IMR-90 (cell line): ENCODE measurements around the gene MROH7. TPM values are rescaled to one million over a fixed set of nuclear protein-coding genes. Genes with fewer than 3 reads are reported as not detected.

Experiments
- ATAC-seq: fragments of 200-7000 bp; cut with Tn5 transposase; 2 replicates; pipeline ENCODE4 v1.9.1; 2020; ENCODE audit warnings: low read depth, mild to moderate bottlenecking, moderate library complexity
- BruUV-seq: library from RNA; stranded (reverse); fragments of 400-500 nt; replicated peaks from 2 replicates; lab custom pipeline; 2021; lab: Mats Ljungman, UMichigan
- CTCF ChIA-PET: fragments of 300-600 bp; formaldehyde crosslinking; extraction: SDS; loops from one replicate; lab custom pipeline; 2021; ENCODE audit warnings: antibody characterized with exemption; lab: Yijun Ruan, JAX
- POLR2A ChIA-PET: fragments of 300-600 bp; sonication (Branson Sonifier 250); formaldehyde crosslinking; loops from one replicate; lab custom pipeline; 2022; ENCODE audit warnings: antibody characterized with exemption; ENCODE audit not compliant: unreplicated experiment; lab: Charles Lee
- DNase-seq: peaks from one replicate; pipeline ENCODE4 v3.0.0; 2013
- H2AFZ ChIP-seq: replicated peaks from 2 replicates; pipeline ENCODE3; 2013; ENCODE audit warnings: low read length, mild to moderate bottlenecking; ENCODE audit not compliant: poor library complexity
- H2AK5ac ChIP-seq: 2 replicates; pipeline ENCODE4 v1.6.1; 2013; ENCODE audit warnings: low read depth, low read length, inconsistent platforms
- H2AK9ac ChIP-seq: replicated peaks from 2 replicates; pipeline ENCODE3; 2013; ENCODE audit warnings: mild to moderate bottlenecking, low read depth, low read length, moderate library complexity; ENCODE audit not compliant: poor library complexity
- H2BK120ac ChIP-seq: 2 replicates; pipeline ENCODE4 v1.6.1; 2013; ENCODE audit warnings: low read depth, low read length, inconsistent platforms
- H2BK15ac ChIP-seq: 3 replicates; pipeline ENCODE4 v1.6.1; 2013; ENCODE audit warnings: low read depth, low read length, inconsistent platforms
- H2BK20ac ChIP-seq: 2 replicates; pipeline ENCODE4 v1.6.1; 2013; ENCODE audit warnings: low read depth, mild to moderate bottlenecking, inconsistent platforms, low read length, moderate library complexity
- H2BK5ac ChIP-seq: 2 replicates; pipeline ENCODE4 v1.6.1; 2013; ENCODE audit warnings: mild to moderate bottlenecking, low read depth, low read length, inconsistent platforms; ENCODE audit not compliant: poor library complexity, severe bottlenecking
- H3K14ac ChIP-seq: replicated peaks from 2 replicates; pipeline ENCODE4 v1.6.1; 2013; ENCODE audit warnings: low read depth, low read length, inconsistent platforms
- H3K18ac ChIP-seq: 2 replicates; pipeline ENCODE4 v1.6.1; 2013; ENCODE audit warnings: low read depth, low read length, control low read depth
- H3K23ac ChIP-seq: 2 replicates; pipeline ENCODE4 v1.6.1; 2013; ENCODE audit warnings: low read depth, low read length, inconsistent platforms
- H3K27ac ChIP-seq: 2 replicates; pipeline ENCODE4 v1.5.1; 2013; ENCODE audit warnings: mild to moderate bottlenecking, control low read depth, low read length; ENCODE audit not compliant: insufficient read depth
- H3K27me3 ChIP-seq: 2 replicates; pipeline ENCODE4 v1.6.1; 2013; ENCODE audit warnings: low read length; ENCODE audit not compliant: control insufficient read depth, insufficient read depth
- H3K36me3 ChIP-seq: 2 replicates; pipeline ENCODE4 v1.6.1; 2013; ENCODE audit warnings: low read length, mixed read lengths; ENCODE audit not compliant: control insufficient read depth, insufficient read depth
- H3K4ac ChIP-seq: 2 replicates; pipeline ENCODE4 v1.6.1; 2013; ENCODE audit warnings: low read depth, low read length, inconsistent platforms
- H3K4me1 ChIP-seq: 2 replicates; pipeline ENCODE4 v1.6.1; 2013; ENCODE audit warnings: low read length, mixed read lengths; ENCODE audit not compliant: control insufficient read depth, insufficient read depth
- H3K4me2 ChIP-seq: 2 replicates; pipeline ENCODE4 v1.6.1; 2013; ENCODE audit warnings: low read depth, mild to moderate bottlenecking, control low read depth, low read length, moderate library complexity
- H3K4me3 ChIP-seq: 2 replicates; pipeline ENCODE4 v1.5.1; 2013; ENCODE audit warnings: low read depth, mild to moderate bottlenecking, control low read depth, low read length, moderate library complexity; ENCODE audit not compliant: insufficient read depth
- H3K56ac ChIP-seq: 2 replicates; pipeline ENCODE4 v1.6.1; 2013; ENCODE audit warnings: low read length, inconsistent platforms; ENCODE audit not compliant: insufficient read depth; ENCODE audit errors: extremely low read depth
- H3K79me1 ChIP-seq, 2 experiments: 2 replicates each; pipeline ENCODE4 v1.6.1; 2013; ENCODE audit warnings: low read length in 2 of 2, inconsistent platforms in 1 of 2, low read depth in 1 of 2
- H3K9ac ChIP-seq: 2 replicates; pipeline ENCODE4 v1.6.1; 2013; ENCODE audit warnings: low read depth, low read length, control low read depth
- H3K9me1 ChIP-seq: 2 replicates; pipeline ENCODE4 v1.6.1; 2013; ENCODE audit warnings: low read length, inconsistent platforms; ENCODE audit not compliant: insufficient read depth
- H3K9me3 ChIP-seq: 2 replicates; pipeline ENCODE4 v1.6.1; 2013; ENCODE audit warnings: low read length; ENCODE audit not compliant: control insufficient read depth, insufficient read depth
- H4K20me1 ChIP-seq: 2 replicates; pipeline ENCODE4 v1.6.1; 2013; ENCODE audit warnings: low read length, inconsistent platforms; ENCODE audit not compliant: insufficient read depth
- H4K5ac ChIP-seq: 2 replicates; pipeline ENCODE4 v1.6.1; 2013; ENCODE audit warnings: mild to moderate bottlenecking, low read depth, low read length, control low read depth
- H4K8ac ChIP-seq, 2 experiments: 2 replicates each; pipeline ENCODE4 v1.6.1; 2013; ENCODE audit warnings: low read depth in 2 of 2, low read length in 2 of 2, control low read depth in 1 of 2, inconsistent platforms in 1 of 2
- H4K91ac ChIP-seq: 2 replicates; pipeline ENCODE4 v1.6.1; 2013; ENCODE audit warnings: low read depth, low read length, inconsistent platforms; ENCODE audit not compliant: insufficient read depth
- BHLHE40 ChIP-seq: fragments of 150-350 bp; IDR thresholded peaks from 2 replicates; pipeline ENCODE4 v1.6.1; 2016; ENCODE audit warnings: mild to moderate bottlenecking, low read depth, low read length
- FOS ChIP-seq: fragments of 150-350 bp; IDR thresholded peaks from 2 replicates; pipeline ENCODE4 v1.6.1; 2016; ENCODE audit warnings: low read depth, low read length
- MAFK ChIP-seq: IDR thresholded peaks from 2 replicates; pipeline ENCODE4 v1.6.1; 2012; ENCODE audit warnings: low read depth, low read length, improper control_type of control experiment
- MAZ ChIP-seq: IDR thresholded peaks from 2 replicates; pipeline ENCODE4 v1.6.1; 2012; ENCODE audit warnings: low read depth, mild to moderate bottlenecking, low read length, improper control_type of control experiment, moderate library complexity, borderline replicate concordance
- MXI1 ChIP-seq: IDR thresholded peaks from 2 replicates; pipeline ENCODE4 v1.6.1; 2012; ENCODE audit warnings: low read depth, mild to moderate bottlenecking, low read length, moderate library complexity, borderline replicate concordance
- NFE2L2 ChIP-seq: fragments of 150-350 bp; IDR thresholded peaks from 2 replicates; pipeline ENCODE4 v1.6.1; 2016; ENCODE audit warnings: low read depth, mild to moderate bottlenecking, low read length
- POLR2A ChIP-seq: IDR thresholded peaks from 2 replicates; pipeline ENCODE4 v1.6.1; 2012; ENCODE audit warnings: mild to moderate bottlenecking, low read depth, low read length
- RAD21 ChIP-seq: IDR thresholded peaks from 2 replicates; pipeline ENCODE4 v1.6.1; 2012; ENCODE audit warnings: low read length, improper control_type of control experiment
- RCOR1 ChIP-seq: IDR thresholded peaks from 2 replicates; pipeline ENCODE4 v1.6.1; 2012; ENCODE audit warnings: mild to moderate bottlenecking, low read length, improper control_type of control experiment; ENCODE audit not compliant: insufficient replicate concordance
- RFX5 ChIP-seq: IDR thresholded peaks from 2 replicates; pipeline ENCODE4 v1.8.0; 2012; ENCODE audit warnings: low read depth, mild to moderate bottlenecking, low read length, moderate library complexity
- SMC3 ChIP-seq: fragments of 150-350 bp; IDR thresholded peaks from 2 replicates; pipeline ENCODE4 v1.6.1; 2016; ENCODE audit warnings: low read depth, mild to moderate bottlenecking, antibody characterized with exemption, low read length, moderate library complexity
- USF2 ChIP-seq: fragments of 150-350 bp; IDR thresholded peaks from 2 replicates; pipeline ENCODE4 v1.6.1; 2017; ENCODE audit warnings: mild to moderate bottlenecking, antibody characterized with exemption, low read length, low read depth
- WGBS, 2 experiments: methylation state at CpG; one replicate each; pipeline versions ENCODE4 v1.1.5 to v1.1.7; 2013; ENCODE audit warnings: missing lambda C conversion rate in 2 of 2; ENCODE audit not compliant: insufficient read length in 1 of 2; ENCODE audit errors: extremely low coverage in 2 of 2; 5-methylcytosine and 5-hydroxymethylcytosine counted together
- dilution Hi-C: fragments of 300-500 bp; cut with HindIII; formaldehyde crosslinking; loops from one replicate; pipeline ENCODE4 v1.14.3; 2018; ENCODE audit warnings: low sequenced_read_pairs; ENCODE audit not compliant: unreplicated experiment
- in situ Hi-C: fragments of 300-500 bp; cut with MboI; formaldehyde crosslinking; loops from 3 replicates; pipeline ENCODE4 v1.14.3; 2019; ENCODE audit warnings: low sequenced_read_pairs, inconsistent platforms, mixed read lengths
- intact Hi-C: fragments of 100-400 bp; cut with micrococcal nuclease; formaldehyde crosslinking; loops from 2 replicates; pipeline ENCODE4 v1.10.0; 2022
- polyA plus RNA-seq, 3 experiments: library from polyadenylated mRNA; depleted of rRNA; stranded (reverse); fragments of >200 nt; gene quantifications; 2 replicates each; pipeline ENCODE4 v1.2.3, GENCODE V29; 2012; ENCODE audit warnings: low replicate concordance in 1 of 3
- total RNA-seq: library from RNA; depleted of rRNA; stranded (reverse); fragments of >200 nt; gene quantifications from 2 replicates; pipeline ENCODE4 v1.2.3, GENCODE V29; 2012
- TF ChIP-seq, protein P1 (sequence below): conservative IDR thresholded peaks from 2 replicates; pipeline ENCODE4 v1.5.1; 2012; ENCODE audit warnings: mild to moderate bottlenecking, low read depth, low read length, improper control_type of control experiment
- TF ChIP-seq, protein P2 (sequence below): fragments of 150-350 bp; IDR thresholded peaks from 2 replicates; pipeline ENCODE4 v1.6.1; 2016; ENCODE audit warnings: low read depth, mild to moderate bottlenecking, low read length, moderate library complexity, borderline replicate concordance

Gene MROH7
- total and polyA plus RNA-seq, 2 of the 4 experiments (the other 2 are of a cell fraction) = not detected

DNA sequence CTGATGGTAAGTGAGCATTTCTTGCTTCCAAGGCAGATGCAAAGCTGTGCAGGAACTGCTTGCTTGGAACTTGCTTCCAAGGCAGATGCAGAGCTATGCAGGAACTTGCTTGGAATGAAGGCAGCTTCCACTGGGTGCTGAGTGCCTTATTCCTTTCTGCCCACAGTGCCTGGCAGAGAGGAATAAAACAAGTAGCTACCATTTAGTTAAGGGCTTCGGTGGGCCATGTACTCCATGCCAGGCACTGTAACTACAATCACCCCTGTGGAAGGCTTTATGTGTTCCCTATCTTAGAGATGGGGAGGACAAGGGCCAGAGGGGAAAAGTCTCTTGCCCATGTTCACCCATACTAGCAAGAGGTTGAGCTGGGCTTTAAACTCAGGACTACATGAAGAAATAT, 8.3 kb downstream of the MROH7 start (continued):
- TF ChIP-seq SMC3 (no peak), BHLHE40 (no peak), MXI1 (no peak), RCOR1 (no peak), RFX5 (no peak), POLR2A (no peak)

- dilution Hi-C loops (no loop called here), intact Hi-C loops (no loop called here), in situ Hi-C loops (no loop called here)
- no peak overlapping the region for H3K27ac ChIP-seq
- H2BK15ac ChIP-seq = no peak overlapping the region
- ATAC-seq = no peak
- 33% methylated on average over 2 of the region's 3 CpGs; no CpG with 5 or more reads in 1 of the 2 experiments for WGBS, 2 experiments
- no peaks in the 10 kb centered on the region for H3K4me1 ChIP-seq
- H2BK120ac ChIP-seq = no peak overlapping the region
- no peaks in the 10 kb centered on the region for H3K9me3 ChIP-seq
- no peak overlapping the region for H4K5ac ChIP-seq
- no peak for DNase-seq
- no peak overlapping the region for H2AFZ ChIP-seq
- H2AK5ac ChIP-seq = no peak overlapping the region
- H4K8ac ChIP-seq = no peak overlapping the region
- H3K14ac ChIP-seq = no peak overlapping the region
- CTCF ChIA-PET = no interaction called here
- H4K91ac ChIP-seq = no peak overlapping the region
- no peak overlapping the region for H3K56ac ChIP-seq
- POLR2A ChIA-PET = no interaction called here
- H3K4ac ChIP-seq = no peak overlapping the region
- H3K23ac ChIP-seq = no peak overlapping the region
- H3K36me3 ChIP-seq = no peaks in the 10 kb centered on the region
- H3K9ac ChIP-seq = no peak overlapping the region
- no peak overlapping the region for H2BK20ac ChIP-seq
- H2AK9ac ChIP-seq = no peak overlapping the region
- no peak overlapping the region for H2BK5ac ChIP-seq
- no peak overlapping the region for H3K4me3 ChIP-seq
- H3K4me2 ChIP-seq = no peak overlapping the region
- no peaks in the 10 kb centered on the region for H3K79me1 ChIP-seq
- no peaks in the 10 kb centered on the region for H4K20me1 ChIP-seq
- peaks cover 36% of the 10 kb centered on the region for H3K27me3 ChIP-seq
- no TSS peak for BruUV-seq
- no peaks in the 10 kb centered on the region for H3K9me1 ChIP-seq
- no peak overlapping the region for H3K18ac ChIP-seq
- TF ChIP-seq FOS = no peak
- no peak for TF ChIP-seq POLR2A
- no peak for TF ChIP-seq MAZ
- TF ChIP-seq RAD21 = no peak
- TF ChIP-seq NFE2L2 = no peak
- no peak for TF ChIP-seq MAFK
- no peak for TF ChIP-seq RFX5
- TF ChIP-seq, protein P1, sequence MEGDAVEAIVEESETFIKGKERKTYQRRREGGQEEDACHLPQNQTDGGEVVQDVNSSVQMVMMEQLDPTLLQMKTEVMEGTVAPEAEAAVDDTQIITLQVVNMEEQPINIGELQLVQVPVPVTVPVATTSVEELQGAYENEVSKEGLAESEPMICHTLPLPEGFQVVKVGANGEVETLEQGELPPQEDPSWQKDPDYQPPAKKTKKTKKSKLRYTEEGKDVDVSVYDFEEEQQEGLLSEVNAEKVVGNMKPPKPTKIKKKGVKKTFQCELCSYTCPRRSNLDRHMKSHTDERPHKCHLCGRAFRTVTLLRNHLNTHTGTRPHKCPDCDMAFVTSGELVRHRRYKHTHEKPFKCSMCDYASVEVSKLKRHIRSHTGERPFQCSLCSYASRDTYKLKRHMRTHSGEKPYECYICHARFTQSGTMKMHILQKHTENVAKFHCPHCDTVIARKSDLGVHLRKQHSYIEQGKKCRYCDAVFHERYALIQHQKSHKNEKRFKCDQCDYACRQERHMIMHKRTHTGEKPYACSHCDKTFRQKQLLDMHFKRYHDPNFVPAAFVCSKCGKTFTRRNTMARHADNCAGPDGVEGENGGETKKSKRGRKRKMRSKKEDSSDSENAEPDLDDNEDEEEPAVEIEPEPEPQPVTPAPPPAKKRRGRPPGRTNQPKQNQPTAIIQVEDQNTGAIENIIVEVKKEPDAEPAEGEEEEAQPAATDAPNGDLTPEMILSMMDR = no peak
- TF ChIP-seq, protein P2, sequence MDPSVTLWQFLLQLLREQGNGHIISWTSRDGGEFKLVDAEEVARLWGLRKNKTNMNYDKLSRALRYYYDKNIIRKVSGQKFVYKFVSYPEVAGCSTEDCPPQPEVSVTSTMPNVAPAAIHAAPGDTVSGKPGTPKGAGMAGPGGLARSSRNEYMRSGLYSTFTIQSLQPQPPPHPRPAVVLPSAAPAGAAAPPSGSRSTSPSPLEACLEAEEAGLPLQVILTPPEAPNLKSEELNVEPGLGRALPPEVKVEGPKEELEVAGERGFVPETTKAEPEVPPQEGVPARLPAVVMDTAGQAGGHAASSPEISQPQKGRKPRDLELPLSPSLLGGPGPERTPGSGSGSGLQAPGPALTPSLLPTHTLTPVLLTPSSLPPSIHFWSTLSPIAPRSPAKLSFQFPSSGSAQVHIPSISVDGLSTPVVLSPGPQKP = no peak
- TF ChIP-seq USF2 = no peak
- TF ChIP-seq MXI1 = no peak
- no peak for TF ChIP-seq RCOR1
- TF ChIP-seq BHLHE40 = no peak
Observed at GRCh38 chr1:54650417-54650816, 8.8 kb downstream of the MROH7 start.
